Cerebellar cortex (tissue), 1 donor: ENCODE results near the gene MARF1.
"Not testable (repeated sequence)": the region's sequence is repeated elsewhere in the genome, so short reads cannot be mapped to it uniquely, and the experiment has no call there.

Source experiments
- DNase-seq: peaks from one replicate; pipeline ENCODE4 v3.0.0-alpha.2; 2015; ENCODE audit warnings: low spot score

MARF1 gene

GRCh38 chr16:15601212-15601879 lies 41.6 kb downstream of the MARF1 start:
- DNase-seq: no peak

- no peak for DNase-seq
Measured at GRCh38 chr16:15599303-15600070, 43.5 kb downstream of the MARF1 start.

GRCh38 chr16:15598648-15599190 lies 44.2 kb downstream of the MARF1 start:
- no peak for DNase-seq

GRCh38 chr16:15597822-15598647 lies 44.9 kb downstream of the MARF1 start:
- peak; percentile 64 for DNase-seq

GRCh38 chr16:15597135-15597534 lies 45.8 kb downstream of the MARF1 start:
- no peak for DNase-seq

GRCh38 chr16:15594711-15595320 lies 48.1 kb downstream of the MARF1 start:
- no peak for DNase-seq

GRCh38 chr16:15593235-15593634 lies 49.7 kb downstream of the MARF1 start:
- no peak for DNase-seq

- peak; percentile 23 for DNase-seq
Measured at GRCh38 chr16:15592324-15592723, 50.6 kb downstream of the MARF1 start.

GRCh38 chr16:15587152-15587825 lies 55.7 kb downstream of the MARF1 start:
- no peak for DNase-seq

- no peak for DNase-seq
Measured at GRCh38 chr16:15586716-15587115, 56.2 kb downstream of the MARF1 start.

GRCh38 chr16:15585956-15586355 lies 57.0 kb downstream of the MARF1 start:
- no peak for DNase-seq

GRCh38 chr16:15583526-15583925 lies 59.4 kb downstream of the MARF1 start:
- no peak for DNase-seq

GRCh38 chr16:15581127-15581815 lies 61.7 kb downstream of the MARF1 start:
- no peak for DNase-seq

GRCh38 chr16:15578824-15579223 lies 64.1 kb downstream of the MARF1 start:
- DNase-seq: no peak

- DNase-seq: no peak
Measured at GRCh38 chr16:15576960-15577958, 65.7 kb downstream of the MARF1 start.

GRCh38 chr16:15575293-15576049 lies 67.5 kb downstream of the MARF1 start:
- no peak for DNase-seq

GRCh38 chr16:15574614-15574948 lies 68.4 kb downstream of the MARF1 start:
- no peak for DNase-seq

- not testable (repeated sequence) for DNase-seq
Measured at GRCh38 chr16:15573896-15574613, 68.9 kb downstream of the MARF1 start.
